ES-I3 (cell line): Measurements from ENCODE around the gene NR3C2.

ENCODE experiments used
- H3K36me3 ChIP-seq: 2 replicates; pipeline ENCODE4 v1.6.1; 2013; ENCODE audit warnings: mild to moderate bottlenecking, low read length, control low read depth, moderate library complexity; ENCODE audit not compliant: insufficient read depth
- H3K4me1 ChIP-seq: 2 replicates; pipeline ENCODE4 v1.6.1; 2013; ENCODE audit warnings: mild to moderate bottlenecking, control low read depth, low read length; ENCODE audit not compliant: insufficient read depth
- H3K9ac ChIP-seq: 2 replicates; pipeline ENCODE4 v1.6.1; 2013; ENCODE audit warnings: low read depth, mild to moderate bottlenecking, low read length, moderate library complexity
- H3K9me3 ChIP-seq: 2 replicates; pipeline ENCODE4 v1.6.1; 2013; ENCODE audit warnings: mild to moderate bottlenecking, low read length, moderate library complexity; ENCODE audit not compliant: control insufficient read depth, insufficient read depth

Gene NR3C2

DNA sequence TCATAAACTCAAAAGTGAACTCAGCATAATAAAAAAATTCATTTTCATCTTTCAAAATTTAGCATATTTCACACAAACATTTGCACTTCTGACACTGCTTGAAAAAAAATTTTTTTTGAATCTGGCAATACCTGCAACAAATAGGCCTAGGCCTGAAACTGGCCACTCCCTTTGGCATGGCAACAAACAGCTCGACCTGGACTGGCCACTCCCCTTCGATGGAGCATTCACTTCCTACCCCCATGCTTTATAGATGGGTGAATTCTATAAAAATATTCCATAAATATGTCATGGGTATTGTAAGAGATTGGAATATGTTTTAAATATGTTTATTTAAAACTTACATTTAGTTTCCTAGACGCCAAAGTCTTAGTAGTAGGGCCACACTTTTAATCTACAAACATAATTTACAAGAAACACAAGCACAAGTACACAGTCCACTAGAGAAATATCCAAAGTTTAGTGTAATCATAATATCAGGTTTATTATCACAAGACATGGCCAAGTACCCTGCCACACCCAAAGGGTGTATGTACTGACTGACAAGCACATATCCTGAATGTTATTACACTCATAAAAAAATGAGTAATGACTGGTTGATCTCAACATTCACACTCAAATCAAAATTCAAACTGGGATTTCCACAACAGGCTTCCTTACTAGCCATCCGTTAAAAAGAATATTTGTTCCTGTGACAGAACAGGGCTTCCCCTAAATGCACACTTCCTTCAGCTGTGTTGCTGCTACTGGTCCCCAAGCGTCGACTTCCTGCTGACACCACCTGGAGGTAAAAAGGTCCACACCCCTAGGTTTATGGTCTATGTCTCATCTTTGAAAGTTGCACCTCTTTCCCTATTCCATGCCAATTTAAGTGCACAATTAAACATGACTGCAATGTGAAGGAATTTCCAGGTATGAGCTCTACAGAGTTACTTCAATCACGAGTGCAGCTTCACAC, 271.5 kb downstream of the NR3C2 start:
- H3K36me3 ChIP-seq = no peaks in the 10 kb centered on the region
- H3K4me1 ChIP-seq = no peaks in the 10 kb centered on the region
- no peak overlapping the region for H3K9ac ChIP-seq
- 0 out of 2 replicates have a peak, but pooled peaks cover 2% of the 10 kb centered on the region for H3K9me3 ChIP-seq

DNA sequence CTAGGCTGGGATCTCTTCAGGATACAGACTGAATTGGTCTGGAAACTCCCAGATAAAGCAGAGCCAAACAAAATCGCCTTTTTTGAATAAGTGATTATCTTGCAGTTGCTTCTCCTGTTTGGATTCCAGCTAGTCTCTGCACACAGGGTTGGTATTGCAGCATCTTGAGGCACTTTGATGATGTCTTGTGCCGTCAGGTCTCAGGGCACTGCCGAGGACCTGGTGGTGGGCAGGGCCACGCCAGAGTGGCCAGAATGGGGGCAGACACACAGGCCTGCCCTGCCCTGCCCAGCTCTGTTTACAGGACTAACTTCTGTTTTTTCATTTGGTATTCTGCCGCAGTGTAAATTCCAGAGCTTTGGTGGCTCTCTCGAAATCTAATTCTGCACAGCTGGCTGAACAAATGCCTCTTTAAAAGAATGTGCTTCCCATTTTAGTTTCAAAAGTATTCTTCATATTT, 276.1 kb downstream of the NR3C2 start:
- no peaks in the 10 kb centered on the region for H3K36me3 ChIP-seq
- H3K9ac ChIP-seq = no peak overlapping the region
- no peaks in the 10 kb centered on the region for H3K9me3 ChIP-seq
- peaks cover 2% of the 10 kb centered on the region; the same call in 1 of the 2 replicates for H3K4me1 ChIP-seq

DNA sequence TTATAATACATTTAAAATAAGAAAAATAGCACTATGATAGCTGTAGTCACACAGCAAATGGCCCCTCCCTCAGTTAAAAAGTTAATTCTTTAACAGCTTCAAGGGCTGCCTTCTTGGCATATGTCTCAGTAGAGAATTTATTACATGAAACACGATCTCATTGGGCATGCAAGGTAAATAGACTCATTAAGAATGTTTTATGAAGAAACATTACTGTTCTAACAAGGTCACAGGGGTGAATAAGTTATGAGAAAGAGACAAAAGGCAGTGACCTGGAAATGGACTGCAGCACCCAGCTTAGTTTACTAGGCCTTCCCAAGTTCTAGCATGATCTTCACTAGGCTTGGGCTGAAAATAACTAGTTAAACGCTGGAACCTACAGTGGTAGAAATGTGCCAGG, 277.7 kb downstream of the NR3C2 start:
- H3K4me1 ChIP-seq = peaks cover 2% of the 10 kb centered on the region; the same call in 1 of the 2 replicates
- H3K36me3 ChIP-seq = no peaks in the 10 kb centered on the region
- no peaks in the 10 kb centered on the region for H3K9me3 ChIP-seq
- no peak overlapping the region for H3K9ac ChIP-seq

DNA sequence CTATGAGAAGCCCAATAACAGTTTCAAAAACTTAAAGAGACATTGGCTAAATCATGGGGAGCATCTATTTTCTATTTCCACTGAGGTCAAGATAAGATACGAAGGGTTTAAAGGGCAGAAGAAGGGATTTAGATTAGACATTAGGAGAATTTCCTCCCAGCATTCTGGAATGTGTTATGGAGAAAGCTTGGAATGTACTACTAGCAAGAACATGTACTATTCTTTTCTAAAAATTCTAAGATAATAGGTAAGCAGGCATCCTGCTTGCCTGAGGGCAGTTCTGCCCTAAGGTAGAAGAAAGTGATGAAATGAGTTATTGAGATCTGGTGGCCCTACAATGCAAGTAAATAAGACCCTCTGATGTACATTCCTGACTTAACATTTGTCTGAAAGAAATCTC, 279.2 kb downstream of the NR3C2 start:
- Histone ChIP-seq H3K36me3 (no peaks in the 10 kb centered on the region), H3K9me3 (no peaks in the 10 kb centered on the region), H3K4me1 (peaks cover 2% of the 10 kb centered on the region; the same call in 1 of the 2 replicates), H3K9ac (no peak overlapping the region)

DNA sequence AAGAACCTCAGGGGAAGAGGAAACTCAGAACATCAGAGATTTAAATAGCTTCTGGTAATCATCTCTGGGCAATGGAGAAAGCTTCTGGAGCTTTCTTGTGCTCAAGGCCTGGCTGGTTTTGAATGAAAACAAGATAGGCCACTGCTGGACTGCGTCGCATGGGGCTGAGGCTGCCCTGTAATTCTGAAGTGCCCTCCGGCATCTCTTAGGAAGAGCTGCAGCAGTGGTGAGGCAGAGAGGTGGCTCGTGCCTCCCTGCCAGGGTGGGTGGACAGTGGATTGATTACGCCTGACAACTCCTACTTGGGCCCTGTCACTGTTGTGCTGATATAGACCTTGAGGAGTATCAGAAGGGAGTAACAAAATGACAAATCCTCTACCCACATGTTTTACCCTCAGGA, 279.7 kb downstream of the NR3C2 start:
- Histone ChIP-seq H3K9me3 (no peaks in the 10 kb centered on the region), H3K4me1 (peaks cover 2% of the 10 kb centered on the region; the same call in 1 of the 2 replicates), H3K36me3 (no peaks in the 10 kb centered on the region), H3K9ac (no peak overlapping the region)

DNA sequence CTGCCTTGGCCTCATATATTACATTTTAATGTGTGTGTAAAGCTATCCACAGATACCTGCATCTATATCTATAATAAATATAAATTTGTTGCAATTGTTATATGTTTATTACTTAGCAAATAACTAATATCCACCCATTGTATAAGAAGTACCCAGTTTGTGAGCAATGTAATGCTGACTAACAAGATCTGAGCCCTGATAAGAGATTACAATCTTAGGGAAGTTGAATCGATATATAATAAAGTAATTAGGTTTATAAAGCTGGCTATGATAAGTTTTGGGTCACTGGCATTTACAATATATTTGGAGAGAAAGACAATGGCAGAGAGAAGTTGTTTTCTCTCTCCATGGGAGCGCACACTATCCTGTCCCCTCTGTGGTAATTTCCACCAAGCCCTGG, 280.6 kb downstream of the NR3C2 start:
- no peak overlapping the region for H3K9ac ChIP-seq
- peaks cover 2% of the 10 kb centered on the region; the same call in 1 of the 2 replicates for H3K4me1 ChIP-seq
- H3K36me3 ChIP-seq = no peaks in the 10 kb centered on the region
- H3K9me3 ChIP-seq = no peaks in the 10 kb centered on the region

DNA sequence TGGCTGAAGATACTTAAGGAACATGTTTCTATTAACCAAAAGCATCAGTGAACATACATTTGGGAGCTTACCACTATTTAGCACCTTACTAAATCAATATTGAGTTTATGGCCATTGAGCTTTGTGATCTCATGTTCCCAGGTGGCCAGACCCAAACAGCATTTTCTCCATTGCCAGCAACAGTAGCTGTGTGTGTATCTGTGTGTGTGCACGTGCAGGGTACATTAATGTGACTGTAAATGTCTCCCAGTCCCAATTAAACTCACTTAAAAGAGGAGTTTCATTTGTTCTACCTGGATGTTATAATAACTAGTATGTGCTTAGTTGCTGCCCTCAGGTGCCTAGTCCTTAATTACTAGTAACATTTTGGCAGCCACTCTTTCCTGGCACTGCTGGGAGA, 282.4 kb downstream of the NR3C2 start:
- Histone ChIP-seq H3K36me3 (no peaks in the 10 kb centered on the region), H3K9ac (no peak overlapping the region), H3K9me3 (no peaks in the 10 kb centered on the region), H3K4me1 (peaks cover 2% of the 10 kb centered on the region; the same call in 1 of the 2 replicates)

DNA sequence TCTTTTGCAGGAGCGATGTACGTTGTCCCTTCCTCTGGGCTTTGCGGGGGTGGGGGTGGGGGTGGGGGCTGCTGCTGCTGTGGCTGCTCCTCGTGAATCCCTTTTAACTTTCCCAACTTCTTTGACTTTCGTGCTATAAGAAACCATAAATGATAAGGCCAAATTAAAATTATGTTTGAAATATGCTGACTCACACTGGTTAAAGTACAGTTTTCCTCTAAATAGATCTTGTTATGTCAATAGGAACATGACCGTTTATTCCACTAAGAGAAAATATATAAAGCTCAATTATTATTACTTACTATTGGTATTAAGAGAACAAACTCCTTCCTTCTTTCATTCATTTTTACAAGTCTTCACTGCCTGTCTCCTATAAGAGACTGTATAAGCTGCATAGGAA, 287.4 kb downstream of the NR3C2 start:
- Histone ChIP-seq H3K9me3 (no peaks in the 10 kb centered on the region), H3K9ac (no peak overlapping the region), H3K4me1 (no peaks in the 10 kb centered on the region), H3K36me3 (no peaks in the 10 kb centered on the region)

DNA sequence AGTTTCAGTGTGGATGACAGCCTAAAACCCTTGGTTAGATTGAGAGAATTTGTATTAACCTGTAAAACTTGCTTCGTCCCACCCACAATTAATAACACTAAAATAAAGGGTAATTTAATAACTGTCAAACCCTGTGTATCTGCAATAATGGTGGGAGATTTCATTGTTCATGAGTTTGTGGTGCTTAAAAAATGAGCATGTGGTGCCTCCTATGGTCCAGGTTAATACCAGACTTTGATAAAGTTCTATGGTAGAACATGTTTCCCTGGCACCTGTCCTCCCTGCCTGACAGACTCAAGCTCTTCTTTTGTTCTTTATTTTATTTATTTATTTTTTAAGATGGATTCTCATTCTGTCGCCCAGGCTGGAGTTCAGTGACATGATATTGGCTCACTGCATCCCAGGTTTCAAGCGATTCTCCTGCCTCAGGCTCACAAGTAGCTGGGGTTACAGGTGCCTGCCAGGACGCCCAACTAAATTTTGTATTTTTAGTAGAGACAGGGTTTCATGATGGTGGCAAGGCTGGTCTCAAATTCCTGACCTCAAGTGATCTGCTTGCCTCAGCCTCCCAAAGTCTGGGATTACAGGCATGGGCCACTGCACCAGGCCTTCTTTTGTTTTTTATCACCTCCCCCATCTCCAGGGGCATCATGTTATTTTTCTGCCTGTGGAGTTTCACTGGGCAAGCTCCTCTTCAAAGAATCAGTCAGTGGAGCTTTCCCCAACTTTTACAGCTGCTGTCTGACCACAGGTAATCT, 289.2 kb downstream of the NR3C2 start:
- H3K36me3 ChIP-seq = no peaks in the 10 kb centered on the region
- H3K9me3 ChIP-seq = no peaks in the 10 kb centered on the region
- H3K4me1 ChIP-seq = no peaks in the 10 kb centered on the region
- H3K9ac ChIP-seq = no peak overlapping the region

DNA sequence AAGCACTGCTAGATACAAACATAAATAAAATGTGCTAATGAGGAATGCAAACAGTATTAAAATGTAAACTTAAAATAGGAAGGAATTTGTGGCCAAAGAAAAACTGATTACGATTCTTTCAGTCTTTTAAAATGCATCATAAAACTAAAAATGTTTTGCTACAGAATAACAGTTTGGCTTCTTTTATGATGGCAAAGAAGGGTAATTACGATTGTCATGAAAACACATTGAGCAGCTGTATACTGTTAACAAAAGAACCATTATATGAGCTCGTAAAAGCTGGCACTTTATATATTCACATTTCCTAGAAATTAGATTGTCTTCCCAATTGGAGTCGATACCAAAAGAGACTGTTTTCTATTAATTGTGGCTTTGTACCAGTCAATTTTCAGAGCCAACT, 290.4 kb downstream of the NR3C2 start:
- Histone ChIP-seq H3K36me3 (no peaks in the 10 kb centered on the region), H3K4me1 (no peaks in the 10 kb centered on the region), H3K9me3 (no peaks in the 10 kb centered on the region), H3K9ac (no peak overlapping the region)

DNA sequence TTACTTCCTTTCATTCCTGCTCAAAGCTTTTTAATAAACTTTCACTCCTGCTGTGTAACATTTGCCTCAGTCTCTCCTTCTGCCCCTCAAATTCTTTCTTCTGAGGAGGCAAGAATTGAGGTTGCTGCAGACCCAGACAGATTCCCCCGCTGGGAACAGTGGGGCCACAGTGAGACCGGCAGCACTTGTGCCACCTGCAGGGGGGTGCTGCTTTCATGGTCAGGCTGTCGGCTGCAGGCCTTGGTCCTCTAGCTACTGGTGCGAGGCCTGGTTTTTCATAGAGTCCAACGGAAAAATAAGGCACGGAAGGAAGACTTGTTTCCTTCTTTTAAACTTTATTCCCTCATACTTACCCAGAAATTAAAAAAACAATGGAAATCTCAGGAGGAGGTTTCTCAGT, 296.7 kb downstream of the NR3C2 start:
- H3K4me1 ChIP-seq = no peaks in the 10 kb centered on the region
- H3K36me3 ChIP-seq = no peaks in the 10 kb centered on the region
- H3K9ac ChIP-seq = no peak overlapping the region
- H3K9me3 ChIP-seq = no peaks in the 10 kb centered on the region

DNA sequence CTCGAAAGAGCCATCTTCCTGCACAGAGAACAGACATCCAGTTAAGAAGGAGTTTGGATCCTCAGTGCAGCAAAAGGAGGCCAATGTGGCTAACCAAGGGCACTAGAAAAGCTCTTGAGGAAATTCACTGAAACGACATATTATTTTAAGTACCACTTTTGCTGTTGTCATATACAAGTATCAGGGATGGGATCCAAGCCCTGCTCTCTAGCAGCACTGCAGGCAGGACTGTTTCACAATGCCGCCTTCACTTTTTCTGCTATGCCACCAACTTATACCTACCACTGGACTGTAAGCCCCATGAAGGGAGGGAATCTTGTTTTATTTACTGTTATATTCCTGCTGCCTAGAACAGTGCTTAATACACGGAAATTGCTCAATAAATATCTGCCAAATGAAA, 299.0 kb downstream of the NR3C2 start:
- H3K36me3 ChIP-seq = no peaks in the 10 kb centered on the region
- no peaks in the 10 kb centered on the region for H3K4me1 ChIP-seq
- no peaks in the 10 kb centered on the region for H3K9me3 ChIP-seq
- no peak overlapping the region for H3K9ac ChIP-seq

DNA sequence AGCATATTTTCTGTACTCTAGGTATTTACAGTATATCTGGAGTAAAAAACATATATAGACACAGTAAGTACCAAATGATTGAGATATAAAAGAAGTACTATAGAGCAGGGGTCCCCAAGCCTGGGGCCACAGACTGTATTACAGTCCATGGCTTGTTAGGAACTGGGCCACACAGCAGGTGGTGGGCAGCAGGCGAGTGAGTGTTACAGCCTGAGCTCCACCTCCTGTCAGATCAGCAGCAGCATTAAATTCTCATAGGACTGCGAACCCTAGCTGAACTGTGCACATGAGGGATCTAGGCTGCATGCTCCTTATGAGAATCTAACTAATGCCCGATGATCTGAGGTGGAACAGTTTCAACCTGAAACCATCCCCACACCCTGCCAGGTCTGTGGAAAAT, 300.7 kb downstream of the NR3C2 start:
- Histone ChIP-seq H3K9ac (no peak overlapping the region), H3K36me3 (no peaks in the 10 kb centered on the region), H3K4me1 (no peaks in the 10 kb centered on the region), H3K9me3 (no peaks in the 10 kb centered on the region)

DNA sequence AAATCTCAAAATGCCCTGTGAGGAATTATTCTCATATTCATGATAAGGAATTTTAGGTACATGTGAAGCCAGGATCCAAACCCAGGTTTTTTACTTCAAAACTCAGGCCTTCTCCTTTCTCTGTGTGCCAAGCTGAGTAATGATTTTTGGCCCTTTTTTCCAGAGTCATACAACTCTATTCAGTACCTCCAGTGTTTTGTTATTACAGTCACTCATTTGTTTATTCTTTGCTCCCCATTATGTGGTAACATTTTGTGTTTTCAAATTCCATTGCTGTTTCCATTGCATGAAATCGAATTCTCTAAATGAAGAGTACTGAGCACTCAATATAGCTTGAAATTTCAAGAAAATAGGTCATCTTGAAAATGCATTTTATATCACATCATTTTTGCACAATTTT, 315.4 kb downstream of the NR3C2 start:
- Histone ChIP-seq H3K36me3 (no peaks in the 10 kb centered on the region), H3K4me1 (no peaks in the 10 kb centered on the region), H3K9ac (no peak overlapping the region), H3K9me3 (peaks cover 7% of the 10 kb centered on the region; the same call in 1 of the 2 replicates)
